CD14-positive monocyte (primary cell): Measurements from ENCODE around the gene CD96. TPM values are rescaled to one million over a fixed set of nuclear protein-coding genes. Genes with fewer than 3 reads are reported as not detected.
A peak's percentile ranks its signal among the peaks of the same experiment; 100 is the strongest.

Source experiments
- DNase-seq, 3 donors: peaks; one replicate each; pipeline ENCODE4 v3.0.0-alpha.2; 2011 to 2022
- H2AFZ ChIP-seq: 2 replicates; pipeline ENCODE4 v1.6.0; 2012; ENCODE audit warnings: mild to moderate bottlenecking, low read depth, low read length, inconsistent platforms; ENCODE audit not compliant: insufficient read depth, poor library complexity, severe bottlenecking
- H3K27ac ChIP-seq, 2 donors: 1 replicate in 1 of 2; 2 replicates in 1 of 2; pipeline ENCODE4 v1.5.1; 2012 to 2013; ENCODE audit warnings: low read length in 2 of 2, control low read depth in 1 of 2, inconsistent platforms in 1 of 2, low read depth in 1 of 2, mild to moderate bottlenecking in 1 of 2
- H3K27me3 ChIP-seq, 2 donors: one replicate each; pipeline versions ENCODE4 v1.6.0 to v1.6.1; 2011 to 2013; ENCODE audit warnings: low read length in 2 of 2; ENCODE audit not compliant: control insufficient read depth in 2 of 2, insufficient read depth in 2 of 2
- H3K36me3 ChIP-seq, 2 donors: replicated peaks in 1 of 2; 1 replicate in 1 of 2; 2 replicates in 1 of 2; pipeline versions ENCODE4 v1.5.1 to v1.6.1; 2012 to 2013; ENCODE audit warnings: low read length in 2 of 2, control low read depth in 1 of 2, inconsistent platforms in 1 of 2, mild to moderate bottlenecking in 1 of 2; ENCODE audit not compliant: insufficient read depth in 2 of 2, control insufficient read depth in 1 of 2
- H3K4me1 ChIP-seq, 2 donors: 1 replicate in 1 of 2; 2 replicates in 1 of 2; pipeline versions ENCODE4 v1.5.1 to v1.6.1; 2012 to 2013; ENCODE audit warnings: low read length in 2 of 2, control low read depth in 1 of 2, inconsistent platforms in 1 of 2, mild to moderate bottlenecking in 1 of 2, moderate library complexity in 1 of 2; ENCODE audit not compliant: insufficient read depth in 2 of 2, control insufficient read depth in 1 of 2
- H3K4me2 ChIP-seq: replicated peaks from 2 replicates; pipeline ENCODE3; 2012; ENCODE audit warnings: low read length, moderate library complexity, mild to moderate bottlenecking; ENCODE audit not compliant: poor library complexity, severe bottlenecking; ENCODE audit errors: extremely low read depth
- H3K4me3 ChIP-seq, 3 experiments: fragments of 200-600 bp in 1 of 3; sonication (generic) in 1 of 3; replicated peaks in 1 of 3; 1 replicate in 2 of 3; 2 replicates in 1 of 3; pipeline ENCODE4 v1.5.1; 2011 to 2013; ENCODE audit warnings: low read length in 3 of 3, mild to moderate bottlenecking in 3 of 3, control low read depth in 2 of 3, low read depth in 2 of 3, inconsistent platforms in 1 of 3, moderate library complexity in 1 of 3
- H3K79me2 ChIP-seq: 2 replicates; pipeline ENCODE4 v1.6.0; 2012; ENCODE audit warnings: mild to moderate bottlenecking, control low read depth, inconsistent platforms, low read length, moderate library complexity; ENCODE audit not compliant: insufficient read depth
- H3K9ac ChIP-seq: 2 replicates; pipeline ENCODE4 v1.6.0; 2017; ENCODE audit warnings: low read length, mild to moderate bottlenecking; ENCODE audit not compliant: insufficient read depth, poor library complexity, severe bottlenecking
- H3K9me3 ChIP-seq, 2 donors: replicated peaks in 1 of 2; 1 replicate in 1 of 2; 2 replicates in 1 of 2; pipeline versions ENCODE4 v1.5.1 to v1.6.1; 2012 to 2013; ENCODE audit warnings: low read length in 2 of 2, control low read depth in 1 of 2; ENCODE audit not compliant: control insufficient read depth in 1 of 2, insufficient read depth in 1 of 2
- H4K20me1 ChIP-seq: 2 replicates; pipeline ENCODE4 v1.6.0; 2012; ENCODE audit warnings: mild to moderate bottlenecking, low read length, control low read depth, moderate library complexity; ENCODE audit not compliant: insufficient read depth
- H3K27ac Mint-ChIP-seq, 7 donors: one replicate each; pipeline ENCODE4 v1.8.0; 2020; ENCODE audit warnings: mild to moderate bottlenecking in 7 of 7, mixed read lengths in 7 of 7, moderate library complexity in 6 of 7, inconsistent platforms in 2 of 7
- H3K27me3 Mint-ChIP-seq, 3 donors: one replicate each; pipeline ENCODE4 v1.8.0; 2021 to 2022; ENCODE audit warnings: low read depth in 3 of 3, mild to moderate bottlenecking in 3 of 3, mixed read lengths in 3 of 3, moderate library complexity in 3 of 3, inconsistent platforms in 1 of 3
- H3K36me3 Mint-ChIP-seq, 2 donors: one replicate each; pipeline ENCODE4 v1.8.0; 2020; ENCODE audit warnings: mixed read lengths in 2 of 2, inconsistent platforms in 1 of 2, mild to moderate bottlenecking in 1 of 2
- H3K4me1 Mint-ChIP-seq: one replicate; pipeline ENCODE4 v1.8.0; 2020; ENCODE audit warnings: mild to moderate bottlenecking, mixed read lengths
- H3K4me3 Mint-ChIP-seq, 2 donors: one replicate each; pipeline ENCODE4 v1.8.0; 2020; ENCODE audit warnings: mild to moderate bottlenecking in 2 of 2, mixed read lengths in 2 of 2, moderate library complexity in 1 of 2
- H3K9me3 Mint-ChIP-seq, 7 donors: one replicate each; pipeline ENCODE4 v1.8.0; 2020 to 2022; ENCODE audit warnings: mixed read lengths in 7 of 7, mild to moderate bottlenecking in 6 of 7, moderate library complexity in 6 of 7, inconsistent platforms in 2 of 7
- WGBS: methylation state at CpG from one replicate; pipeline ENCODE4 v1.1.5; 2013; ENCODE audit warnings: missing lambda C conversion rate; ENCODE audit not compliant: insufficient coverage; 5-methylcytosine and 5-hydroxymethylcytosine counted together
- intact Hi-C, 2 donors: fragments of 100-400 bp; cut with micrococcal nuclease; formaldehyde crosslinking; loops; one replicate each; pipeline versions ENCODE4 v1.15.0 to v1.15.1; 2023
- polyA plus RNA-seq, 3 donors: library from polyadenylated mRNA; depleted of rRNA in 1 of 3; unstranded in 2 of 3; stranded (reverse) in 1 of 3; fragments of 300-500 nt in 2 of 3; fragments of >200 nt in 1 of 3; fragmentation: Illumina TruSeq in 2 of 3; gene quantifications; 1 replicate in 2 of 3; 2 replicates in 1 of 3; pipeline ENCODE4 v1.2.3, GENCODE V29; 2012 to 2021
- TF ChIP-seq, protein P1 (sequence below): fragments of 200-600 bp; IDR thresholded peaks from one replicate; pipeline ENCODE4 v1.8.0; 2022; ENCODE audit warnings: antibody characterized with exemption, mild to moderate bottlenecking

Gene CD96
- polyA plus RNA-seq, 3 donors = 0.05 to 0.97 (median 0.33) TPM

- intact Hi-C loops = no loop called here
- H4K20me1 ChIP-seq = no peaks in the 10 kb centered on the region
- no peaks in the 10 kb centered on the region for H3K36me3 ChIP-seq
- H3K27me3 Mint-ChIP-seq = no peaks in the 10 kb centered on the region
- TF ChIP-seq, protein P1, sequence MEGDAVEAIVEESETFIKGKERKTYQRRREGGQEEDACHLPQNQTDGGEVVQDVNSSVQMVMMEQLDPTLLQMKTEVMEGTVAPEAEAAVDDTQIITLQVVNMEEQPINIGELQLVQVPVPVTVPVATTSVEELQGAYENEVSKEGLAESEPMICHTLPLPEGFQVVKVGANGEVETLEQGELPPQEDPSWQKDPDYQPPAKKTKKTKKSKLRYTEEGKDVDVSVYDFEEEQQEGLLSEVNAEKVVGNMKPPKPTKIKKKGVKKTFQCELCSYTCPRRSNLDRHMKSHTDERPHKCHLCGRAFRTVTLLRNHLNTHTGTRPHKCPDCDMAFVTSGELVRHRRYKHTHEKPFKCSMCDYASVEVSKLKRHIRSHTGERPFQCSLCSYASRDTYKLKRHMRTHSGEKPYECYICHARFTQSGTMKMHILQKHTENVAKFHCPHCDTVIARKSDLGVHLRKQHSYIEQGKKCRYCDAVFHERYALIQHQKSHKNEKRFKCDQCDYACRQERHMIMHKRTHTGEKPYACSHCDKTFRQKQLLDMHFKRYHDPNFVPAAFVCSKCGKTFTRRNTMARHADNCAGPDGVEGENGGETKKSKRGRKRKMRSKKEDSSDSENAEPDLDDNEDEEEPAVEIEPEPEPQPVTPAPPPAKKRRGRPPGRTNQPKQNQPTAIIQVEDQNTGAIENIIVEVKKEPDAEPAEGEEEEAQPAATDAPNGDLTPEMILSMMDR = no peak
- peak overlapping the region in 1 of 7 donors; percentile 59 for H3K27ac Mint-ChIP-seq
- H3K9me3 ChIP-seq = no peaks in the 10 kb centered on the region
- peaks cover 13% of the 10 kb centered on the region for H3K4me1 Mint-ChIP-seq
- H3K4me3 ChIP-seq = no peak overlapping the region
- no peak overlapping the region for H3K27ac ChIP-seq
- H2AFZ ChIP-seq = no peak overlapping the region
- no peaks in the 10 kb centered on the region for H3K36me3 Mint-ChIP-seq
- H3K4me2 ChIP-seq = no peak overlapping the region
- H3K9ac ChIP-seq = no peak overlapping the region
- WGBS = 33% methylated on average over 2 of the region's 4 CpGs
- H3K9me3 Mint-ChIP-seq = no peaks in the 10 kb centered on the region
- DNase-seq = no peak
- H3K27me3 ChIP-seq = no peaks in the 10 kb centered on the region
- H3K4me1 ChIP-seq = peaks cover 2 to 7% of the 10 kb centered on the region in 2 donors
- no peaks in the 10 kb centered on the region for H3K79me2 ChIP-seq
- H3K4me3 Mint-ChIP-seq = no peak overlapping the region
Measured at GRCh38 chr3:111542611-111543300, 759 bp downstream of the CD96 start.

DNA sequence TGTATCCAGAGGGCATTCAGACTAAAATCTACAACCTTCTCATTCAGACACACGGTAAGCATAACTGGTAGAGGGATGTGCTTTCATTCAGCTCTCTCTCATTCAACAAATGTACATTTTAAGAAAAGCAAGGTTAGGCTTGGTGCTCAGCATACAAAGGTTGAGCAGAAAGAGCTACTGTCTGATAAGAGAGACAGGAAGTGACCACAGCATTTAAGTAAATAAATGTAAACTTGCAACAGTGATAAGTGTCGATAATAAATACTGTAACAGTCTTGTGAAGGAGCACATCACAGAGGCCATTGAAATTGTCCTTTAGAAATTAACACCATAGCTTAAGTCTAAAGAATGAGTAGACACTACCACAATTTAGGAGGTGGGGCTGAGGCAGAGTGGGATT is 3.4 kb downstream of the CD96 start:
- no peak overlapping the region for H3K27ac Mint-ChIP-seq
- H3K27me3 ChIP-seq = no peaks in the 10 kb centered on the region
- intact Hi-C loops = no loop called here
- H3K27ac ChIP-seq = no peak overlapping the region
- no peaks in the 10 kb centered on the region for H4K20me1 ChIP-seq
- TF ChIP-seq, protein P1 = no peak
- no peak overlapping the region for H3K4me2 ChIP-seq
- WGBS = no CpG with 5 or more reads among the region's 2 CpGs
- no peak overlapping the region for H3K9ac ChIP-seq
- H3K9me3 Mint-ChIP-seq = no peaks in the 10 kb centered on the region
- H3K36me3 Mint-ChIP-seq = no peaks in the 10 kb centered on the region
- no peak for DNase-seq
- peaks cover 5% of the 10 kb centered on the region for H3K4me1 Mint-ChIP-seq
- H3K9me3 ChIP-seq = no peaks in the 10 kb centered on the region
- H3K4me1 ChIP-seq = peaks cover 12 to 13% of the 10 kb centered on the region in 2 donors
- H3K4me3 ChIP-seq = no peak overlapping the region
- no peak overlapping the region for H2AFZ ChIP-seq
- no peaks in the 10 kb centered on the region for H3K27me3 Mint-ChIP-seq
- H3K36me3 ChIP-seq = no peaks in the 10 kb centered on the region
- H3K4me3 Mint-ChIP-seq = no peak overlapping the region
- no peaks in the 10 kb centered on the region for H3K79me2 ChIP-seq
